B cell (primary cell): ENCODE measurements around the gene SIAH3.

Source experiments
- CTCF ChIP-seq: fragments of 200-600 bp; IDR thresholded peaks from one replicate; pipeline ENCODE4 v1.8.0; 2022; ENCODE audit warnings: antibody characterized with exemption, mild to moderate bottlenecking
- EZH2 ChIP-seq: IDR thresholded peaks from 2 replicates; pipeline ENCODE4 v1.6.1; 2012; ENCODE audit warnings: borderline replicate concordance, low read depth, mild to moderate bottlenecking, moderate library complexity, low read length; ENCODE audit not compliant: insufficient read depth, poor library complexity, severe bottlenecking

- no peak for TF ChIP-seq CTCF
- no peak for TF ChIP-seq EZH2
Observed at GRCh38 chr13:45851956-45852355, 403 bp upstream of the SIAH3 start.
